H1 (cell line): ENCODE results near the gene AKR1D1. TPM values are rescaled to one million over a fixed set of nuclear protein-coding genes. Genes with fewer than 3 reads are reported as not detected.

ENCODE experiments used
- CTCF ChIA-PET: fragments of 300-600 bp; sonication (Branson Sonifier 250); formaldehyde crosslinking; loops from one replicate; lab custom pipeline; 2021; ENCODE audit not compliant: partially characterized antibody; lab: Charles Lee
- POLR2A ChIA-PET: fragments of 300-600 bp; sonication (Branson Sonifier 250); formaldehyde crosslinking; loops from one replicate; lab custom pipeline; 2021; ENCODE audit warnings: inconsistent platforms; ENCODE audit not compliant: partially characterized antibody; lab: Charles Lee
- DNase-seq, 2 experiments: peaks; one replicate each; pipeline versions ENCODE4 v3.0.0 to v3.0.0-alpha.2; 2010 to 2022; ENCODE audit warnings: low spot score in 2 of 2, low read depth in 1 of 2, mixed read lengths in 1 of 2
- FAIRE-seq: peaks from 2 replicates; lab custom pipeline; 2011; peaks lifted over from hg19 to GRCh38; lab: Jason Lieb, UNC
- H2AFZ ChIP-seq: 2 replicates; pipeline ENCODE4 v1.8.1; 2012; ENCODE audit warnings: low read length, inconsistent platforms
- H2AK5ac ChIP-seq: 2 replicates; pipeline ENCODE4 v1.6.1; 2013; ENCODE audit warnings: low read depth, low read length
- H2BK120ac ChIP-seq: replicated peaks from 2 replicates; pipeline ENCODE3; 2013; ENCODE audit warnings: low read depth, low read length, inconsistent platforms
- H2BK12ac ChIP-seq: 2 replicates; pipeline ENCODE4 v1.6.1; 2013; ENCODE audit warnings: low read depth, low read length
- H2BK15ac ChIP-seq: 2 replicates; pipeline ENCODE4 v1.6.1; 2013; ENCODE audit warnings: low read length
- H2BK20ac ChIP-seq: 2 replicates; pipeline ENCODE4 v1.6.1; 2013; ENCODE audit warnings: low read length
- H2BK5ac ChIP-seq: 2 replicates; pipeline ENCODE4 v1.6.1; 2013; ENCODE audit warnings: low read depth, low read length
- H3K14ac ChIP-seq: 2 replicates; pipeline ENCODE4 v1.6.1; 2013; ENCODE audit warnings: inconsistent platforms; ENCODE audit not compliant: insufficient read length
- H3K18ac ChIP-seq: 2 replicates; pipeline ENCODE4 v1.6.1; 2013; ENCODE audit warnings: low read length; ENCODE audit errors: extremely low read depth
- H3K23ac ChIP-seq: 2 replicates; pipeline ENCODE4 v1.6.1; 2013; ENCODE audit warnings: inconsistent platforms; ENCODE audit not compliant: insufficient read length
- H3K23me2 ChIP-seq: 2 replicates; pipeline ENCODE4 v1.6.1; 2013; ENCODE audit warnings: low read depth, low read length
- H3K27ac ChIP-seq: 2 replicates; pipeline ENCODE4 v1.6.1; 2011; ENCODE audit warnings: low read depth, low read length, inconsistent platforms
- H3K27me3 ChIP-seq, 4 experiments: replicated peaks in 1 of 4; 1 replicate in 1 of 4; 2 replicates in 3 of 4; pipeline versions ENCODE4 v1.6.1 to v1.8.1; 2011 to 2013; ENCODE audit warnings: low read length in 3 of 4, mild to moderate bottlenecking in 3 of 4, inconsistent platforms in 2 of 4, mixed read lengths in 2 of 4, moderate library complexity in 1 of 4; ENCODE audit not compliant: control insufficient read depth in 3 of 4, insufficient read depth in 3 of 4; ENCODE audit errors: extremely low read depth in 1 of 4
- H3K36me3 ChIP-seq, 4 experiments: 2 replicates each; pipeline versions ENCODE4 v1.6.1 to v1.8.1; 2011 to 2013; ENCODE audit warnings: mild to moderate bottlenecking in 4 of 4, low read length in 3 of 4, moderate library complexity in 2 of 4, control low read depth in 1 of 4, inconsistent platforms in 1 of 4; ENCODE audit not compliant: insufficient read depth in 4 of 4, control insufficient read depth in 2 of 4
- H3K4ac ChIP-seq: replicated peaks from 2 replicates; pipeline ENCODE3; 2013; ENCODE audit warnings: low read length, low read depth, mixed read lengths, inconsistent platforms; ENCODE audit not compliant: insufficient read length
- H3K4me1 ChIP-seq, 4 experiments: replicated peaks in 1 of 4; 1 replicate in 1 of 4; 2 replicates in 3 of 4; pipeline versions ENCODE4 v1.6.1 to v1.8.1; 2011 to 2013; ENCODE audit warnings: low read length in 3 of 4, inconsistent platforms in 2 of 4, mixed read lengths in 1 of 4; ENCODE audit not compliant: insufficient read depth in 4 of 4, control insufficient read depth in 3 of 4
- H3K4me2 ChIP-seq, 2 experiments: 2 replicates each; pipeline versions ENCODE4 v1.6.1 to v1.8.1; 2011 to 2013; ENCODE audit warnings: low read depth in 2 of 2, low read length in 2 of 2, control low read depth in 1 of 2, inconsistent platforms in 1 of 2, mild to moderate bottlenecking in 1 of 2; ENCODE audit not compliant: insufficient read depth in 1 of 2
- H3K4me3 ChIP-seq, 4 experiments: fragments of 200-600, 300-600 bp in 1 of 4; sonication (generic), shearing (Covaris generic), sonication (Bioruptor Twin) in 1 of 4; 2 replicates each; pipeline versions ENCODE4 v1.5.1 to v1.8.1; 2011 to 2016; ENCODE audit warnings: low read length in 4 of 4, low read depth in 3 of 4, control low read depth in 2 of 4, inconsistent platforms in 2 of 4, mild to moderate bottlenecking in 2 of 4, mixed read lengths in 1 of 4, moderate library complexity in 1 of 4; ENCODE audit not compliant: insufficient read depth in 2 of 4; ENCODE audit errors: extremely low read depth in 1 of 4
- H3K56ac ChIP-seq: replicated peaks from 2 replicates; pipeline ENCODE3; 2013; ENCODE audit warnings: low read depth, mild to moderate bottlenecking, mixed read lengths, low read length, inconsistent platforms; ENCODE audit not compliant: insufficient read length
- H3K79me1 ChIP-seq: 2 replicates; pipeline ENCODE4 v1.6.1; 2013; ENCODE audit warnings: low read depth, low read length, control low read depth
- H3K79me2 ChIP-seq, 2 experiments: 2 replicates each; pipeline versions ENCODE4 v1.6.1 to v1.8.1; 2012 to 2013; ENCODE audit warnings: low read length in 2 of 2, mild to moderate bottlenecking in 2 of 2, inconsistent platforms in 1 of 2; ENCODE audit not compliant: insufficient read depth in 2 of 2, control insufficient read depth in 1 of 2
- H3K9ac ChIP-seq, 4 experiments: replicated peaks in 1 of 4; 1 replicate in 1 of 4; 2 replicates in 3 of 4; pipeline versions ENCODE4 v1.6.1 to v1.8.1; 2011 to 2013; ENCODE audit warnings: low read depth in 3 of 4, low read length in 3 of 4, control low read depth in 2 of 4, mild to moderate bottlenecking in 2 of 4, moderate library complexity in 2 of 4, inconsistent platforms in 1 of 4; ENCODE audit errors: extremely low read depth in 1 of 4
- H3K9me3 ChIP-seq, 2 experiments: 2 replicates each; pipeline versions ENCODE4 v1.6.1 to v1.8.1; 2012 to 2013; ENCODE audit warnings: mild to moderate bottlenecking in 2 of 2, moderate library complexity in 2 of 2, control low read depth in 1 of 2, inconsistent platforms in 1 of 2, low read depth in 1 of 2, low read length in 1 of 2, mixed read lengths in 1 of 2; ENCODE audit not compliant: insufficient read depth in 2 of 2
- H4K20me1 ChIP-seq, 2 experiments: replicated peaks in 1 of 2; 2 replicates each; pipeline versions ENCODE3 to v1.8.1; 2011 to 2013; ENCODE audit warnings: inconsistent platforms in 2 of 2, low read length in 2 of 2, mild to moderate bottlenecking in 1 of 2; ENCODE audit not compliant: insufficient read depth in 2 of 2, control insufficient read depth in 1 of 2
- H4K5ac ChIP-seq: 2 replicates; pipeline ENCODE4 v1.6.1; 2013; ENCODE audit warnings: low read length, low read depth, mixed read lengths, inconsistent platforms; ENCODE audit not compliant: insufficient read length
- H4K8ac ChIP-seq: 2 replicates; pipeline ENCODE4 v1.8.0; 2013; ENCODE audit warnings: mild to moderate bottlenecking, moderate library complexity, low read length, inconsistent platforms; ENCODE audit not compliant: insufficient read depth; ENCODE audit errors: extremely low read depth
- H4K91ac ChIP-seq: replicated peaks from 2 replicates; pipeline ENCODE3; 2013; ENCODE audit warnings: low read length, mixed read lengths, inconsistent platforms; ENCODE audit not compliant: insufficient read length
- ATF3 ChIP-seq: IDR thresholded peaks from 2 replicates; pipeline ENCODE4 v1.6.1; 2011; ENCODE audit warnings: low read depth, mild to moderate bottlenecking, low read length; ENCODE audit not compliant: insufficient read depth
- BCL11A ChIP-seq, 2 experiments: IDR thresholded peaks; one replicate each; pipeline ENCODE4 v1.6.1; 2011; ENCODE audit warnings: low read depth in 2 of 2, low read length in 2 of 2, mild to moderate bottlenecking in 2 of 2
- CEBPB ChIP-seq: IDR thresholded peaks from 2 replicates; pipeline ENCODE4 v1.6.1; 2012; ENCODE audit warnings: low read depth, low read length
- GABPA ChIP-seq: IDR thresholded peaks from 2 replicates; pipeline ENCODE4 v1.6.1; 2011; ENCODE audit warnings: mild to moderate bottlenecking, low read length, moderate library complexity, borderline replicate concordance; ENCODE audit not compliant: insufficient read depth
- HDAC6 ChIP-seq: IDR thresholded peaks from one replicate; pipeline ENCODE4 v1.7.1; 2012; ENCODE audit warnings: low read depth, mild to moderate bottlenecking, inconsistent platforms, low read length, moderate library complexity
- JUN ChIP-seq: IDR thresholded peaks from 2 replicates; pipeline ENCODE4 v1.6.1; 2011; ENCODE audit warnings: low read depth, mild to moderate bottlenecking, improper control_type of control experiment, low read length
- JUND ChIP-seq: IDR thresholded peaks from 2 replicates; pipeline ENCODE4 v1.6.1; 2011; ENCODE audit warnings: mild to moderate bottlenecking, improper control_type of control experiment, low read length
- NRF1 ChIP-seq: IDR thresholded peaks from 2 replicates; pipeline ENCODE4 v1.6.1; 2011; ENCODE audit warnings: mild to moderate bottlenecking, low read depth, low read length, improper control_type of control experiment
- POU5F1 ChIP-seq: IDR thresholded peaks from 2 replicates; pipeline ENCODE4 v1.6.1; 2011; ENCODE audit warnings: low read depth, mild to moderate bottlenecking, low read length, moderate library complexity
- RFX5 ChIP-seq: IDR thresholded peaks from 2 replicates; pipeline ENCODE4 v1.6.1; 2011; ENCODE audit warnings: low read depth, low read length, improper control_type of control experiment, borderline replicate concordance
- SIRT6 ChIP-seq: IDR thresholded peaks from one replicate; pipeline ENCODE4 v1.7.1; 2012; ENCODE audit warnings: low read length, inconsistent platforms
- SIX5 ChIP-seq: IDR thresholded peaks from 2 replicates; pipeline ENCODE4 v1.6.1; 2011; ENCODE audit warnings: mild to moderate bottlenecking, low read depth, low read length
- SP1 ChIP-seq: IDR thresholded peaks from 2 replicates; pipeline ENCODE4 v1.6.1; 2011; ENCODE audit warnings: low read depth, low read length
- SP2 ChIP-seq: IDR thresholded peaks from 2 replicates; pipeline ENCODE4 v1.6.1; 2012; ENCODE audit warnings: mild to moderate bottlenecking, low read length, inconsistent platforms
- SP4 ChIP-seq: IDR thresholded peaks from 2 replicates; pipeline ENCODE4 v1.6.1; 2012; ENCODE audit warnings: low read length, inconsistent platforms
- SUZ12 ChIP-seq: fragments of 200-600 bp; sonication (generic); IDR thresholded peaks from 2 replicates; pipeline ENCODE4 v1.6.1; 2012; ENCODE audit warnings: mild to moderate bottlenecking, inconsistent platforms, low read length, moderate library complexity, mixed read lengths
- WGBS, 2 experiments: shearing (Covaris generic) in 1 of 2; methylation state at CpG; one replicate each; pipeline versions ENCODE4 v1.1.6 to v1.1.7; 2013 to 2015; ENCODE audit warnings: low lambda C conversion rate in 2 of 2, mixed read lengths in 2 of 2, inconsistent platforms in 1 of 2, low coverage in 1 of 2, missing lambda C conversion rate in 1 of 2; ENCODE audit not compliant: insufficient replicate concordance in 2 of 2, insufficient coverage in 1 of 2, insufficient read length in 1 of 2; ENCODE audit errors: extremely low coverage in 1 of 2, missing lambda C conversion rate in 1 of 2; 5-methylcytosine and 5-hydroxymethylcytosine counted together
- polyA plus RNA-seq, 7 experiments: library from polyadenylated mRNA; depleted of rRNA in 3 of 7; stranded (reverse) in 5 of 7; unstranded in 2 of 7; fragments of >200 nt in 5 of 7; fragments of 200-250 nt in 2 of 7; gene quantifications; 1 replicate in 5 of 7; 2 replicates in 1 of 7; 4 replicates in 1 of 7; pipeline versions ENCODE4 v1.2.1 to v1.2.3, GENCODE V29; 2011 to 2013; ENCODE audit warnings: missing spikeins in 2 of 7, mixed read lengths in 2 of 7
- total RNA-seq: library from RNA; stranded (reverse); fragmentation: NEBNext Ultra II Directional; extraction: Animal tissue kit (Norgen Biotek cat#: 25700); gene quantifications from 2 replicates; pipeline ENCODE4 v1.2.1, GENCODE V29; 2021

The AKR1D1 gene
- total and polyA plus RNA-seq, 2 of the 8 experiments (the other 6 are each of a cell fraction or from before 2014, with no cell fraction given) = not detected

- CTCF ChIA-PET = no interaction called here
These were observed 12.9 kb upstream of the AKR1D1 start for GRCh38 chr7:138063400-138063799.

More at GRCh38 chr7:138063400-138063799, 12.9 kb upstream of the AKR1D1 start:
- H2AFZ ChIP-seq = no peak overlapping the region
- no peak for FAIRE-seq
- no peak overlapping the region for H3K4ac ChIP-seq
- no peak overlapping the region for H2BK5ac ChIP-seq
- no peak for TF ChIP-seq JUN
- TF ChIP-seq ATF3 = no peak
- no peak for TF ChIP-seq SUZ12
- no peak for TF ChIP-seq GABPA
- TF ChIP-seq CEBPB = no peak
- TF ChIP-seq NRF1 = no peak
- TF ChIP-seq JUND = no peak
- TF ChIP-seq SIX5 = no peak
- no peak for TF ChIP-seq RFX5
- no peak for TF ChIP-seq POU5F1
- TF ChIP-seq HDAC6 = no peak
- TF ChIP-seq SIRT6 = no peak
- no peak for TF ChIP-seq SP4
- TF ChIP-seq BCL11A (IDR thresholded peaks at IDR 0.05; ENCODE audit: low read depth in 2 of 2, low read length in 2 of 2) = no peak
- TF ChIP-seq SP2 = no peak
- TF ChIP-seq SP1 = no peak
- TF ChIP-seq, all 59 proteins: peak for 0
- Histone ChIP-seq H3K23me2 (no peaks in the 10 kb centered on the region), H2BK15ac (no peak overlapping the region), H4K91ac (no peak overlapping the region), H3K4me3 (no peak overlapping the region), H2AK5ac (no peak overlapping the region), H3K18ac (no peak overlapping the region), H3K4me2 (no peak overlapping the region), H3K79me2 (no peaks in the 10 kb centered on the region), H4K8ac (no peak overlapping the region), H2BK120ac (no peak overlapping the region), H2BK12ac (no peak overlapping the region), H4K5ac (no peak overlapping the region), H3K27ac (no peak overlapping the region), H3K27me3 (no peaks in the 10 kb centered on the region), H3K36me3 (no peaks in the 10 kb centered on the region), H3K14ac (no peak overlapping the region), H3K79me1 (no peaks in the 10 kb centered on the region), H3K9me3 (no peaks in the 10 kb centered on the region), H3K4me1 (peaks cover 1 to 4% (median 3%) of the 10 kb centered on the region in 4 experiments; a peak in 5 of 7 replicates), H3K23ac (no peak overlapping the region), H4K20me1 (no peaks in the 10 kb centered on the region), H3K56ac (no peak overlapping the region), H3K9ac (no peak overlapping the region), H2BK20ac (no peak overlapping the region)
- POLR2A ChIA-PET = interaction anchor here (1.2 kb wide), 1 partner anchor 396 kb away, joined by 3 read pairs; the partner anchor contains the start of gene TRIM24
- DNase-seq = no peak
- 91% methylated on average over 2 of the region's 2 CpGs; no CpG with 5 or more reads in 1 of the 2 experiments for WGBS, 2 experiments
